Central memory CD8-positive, alpha-beta T cell (primary cell): Measurements from ENCODE around the gene GOLGA6L1.
"Not testable (repeated sequence)": the region's sequence is repeated elsewhere in the genome, so short reads cannot be mapped to it uniquely, and the experiment has no call there.

Experiments used
- ATAC-seq: fragments of 150-1000 bp; cut with Tn5 transposase; replicated peaks from 2 replicates; pipeline ENCODE4 v1.10.0; 2022; ENCODE audit warnings: mild to moderate bottlenecking, moderate FRiP score, moderate number of reproducible peaks; ENCODE audit not compliant: poor library complexity, severe bottlenecking; ENCODE audit errors: extremely low read depth
- DNase-seq, 2 donors: peaks; one replicate each; pipeline ENCODE4 v3.0.0; 2021; ENCODE audit warnings: low spot score in 2 of 2
- H3K27ac Mint-ChIP-seq: one replicate; pipeline ENCODE4 v1.8.0; 2022; ENCODE audit warnings: low read depth, mild to moderate bottlenecking, moderate library complexity, mixed read lengths
- H3K27me3 Mint-ChIP-seq: one replicate; pipeline ENCODE4 v1.8.0; 2022; ENCODE audit warnings: mixed read lengths
- H3K36me3 Mint-ChIP-seq: one replicate; pipeline ENCODE4 v1.8.0; 2022; ENCODE audit warnings: mild to moderate bottlenecking, moderate library complexity, mixed read lengths; ENCODE audit not compliant: insufficient read depth
- H3K4me1 Mint-ChIP-seq: one replicate; pipeline ENCODE4 v1.8.0; 2022; ENCODE audit warnings: mixed read lengths
- H3K4me3 Mint-ChIP-seq: one replicate; pipeline ENCODE4 v1.8.0; 2022; ENCODE audit warnings: mild to moderate bottlenecking, moderate library complexity, mixed read lengths
- H3K9me3 Mint-ChIP-seq: one replicate; pipeline ENCODE4 v1.8.0; 2022; ENCODE audit warnings: mixed read lengths

Gene GOLGA6L1, protein sequence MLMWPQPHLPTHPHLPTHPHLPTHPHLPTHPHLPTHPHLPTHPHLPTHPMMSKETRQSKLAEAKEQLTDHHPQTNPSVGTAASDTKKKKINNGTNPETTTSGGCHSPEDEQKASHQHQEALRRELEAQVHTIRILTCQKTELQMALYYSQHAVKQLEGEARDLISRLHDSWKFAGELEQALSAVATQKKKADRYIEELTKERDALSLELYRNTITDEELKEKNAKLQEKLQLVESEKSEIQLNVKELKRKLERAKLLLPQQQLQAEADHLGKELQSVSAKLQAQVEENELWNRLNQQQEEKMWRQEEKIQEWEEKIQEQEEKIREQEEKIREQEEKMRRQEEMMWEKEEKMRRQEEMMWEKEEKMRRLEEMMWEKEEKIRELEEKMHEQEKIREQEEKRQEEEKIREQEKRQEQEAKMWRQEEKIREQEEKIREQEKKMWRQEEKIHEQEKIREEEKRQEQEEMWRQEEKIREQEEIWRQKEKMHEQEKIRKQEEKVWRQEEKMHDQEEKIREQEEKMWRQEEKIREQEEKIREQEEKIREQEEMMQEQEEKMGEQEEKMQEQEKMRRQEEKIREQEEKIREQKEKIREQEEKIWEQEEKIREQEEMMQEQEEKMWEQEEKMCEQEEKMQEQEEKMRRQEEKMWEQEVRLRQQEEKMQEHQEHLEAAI

DNA sequence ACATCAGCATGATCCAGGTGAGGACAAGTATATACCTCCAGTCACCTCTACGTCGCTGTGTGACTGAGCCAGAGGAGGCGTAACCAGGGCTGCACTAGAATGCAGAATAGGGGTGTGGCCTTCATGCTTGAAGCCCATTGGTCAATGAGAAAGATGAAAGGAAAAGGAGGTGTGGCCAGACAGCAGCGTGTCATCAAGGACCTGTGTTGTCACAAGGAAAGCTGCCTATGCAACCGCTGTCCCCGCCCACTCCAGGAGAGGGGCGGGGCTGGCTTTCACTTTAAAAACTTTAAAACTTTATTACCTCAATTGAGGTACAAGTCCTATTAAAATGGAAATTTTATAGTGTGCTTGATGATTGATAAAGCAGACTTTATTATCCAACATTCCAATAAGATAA, at the start of gene GOLGA6L1:
Gene GOLGA6L1, minus strand, starts transcription at position 101 of the 400 bp plus-strand sequence. Its CDS starts 91 bp downstream, at position 10.
- H3K36me3 Mint-ChIP-seq, ATAC-seq, H3K27me3 Mint-ChIP-seq, H3K4me3 Mint-ChIP-seq, H3K9me3 Mint-ChIP-seq, H3K27ac Mint-ChIP-seq, H3K4me1 Mint-ChIP-seq, DNase-seq: not testable (repeated sequence)

DNA sequence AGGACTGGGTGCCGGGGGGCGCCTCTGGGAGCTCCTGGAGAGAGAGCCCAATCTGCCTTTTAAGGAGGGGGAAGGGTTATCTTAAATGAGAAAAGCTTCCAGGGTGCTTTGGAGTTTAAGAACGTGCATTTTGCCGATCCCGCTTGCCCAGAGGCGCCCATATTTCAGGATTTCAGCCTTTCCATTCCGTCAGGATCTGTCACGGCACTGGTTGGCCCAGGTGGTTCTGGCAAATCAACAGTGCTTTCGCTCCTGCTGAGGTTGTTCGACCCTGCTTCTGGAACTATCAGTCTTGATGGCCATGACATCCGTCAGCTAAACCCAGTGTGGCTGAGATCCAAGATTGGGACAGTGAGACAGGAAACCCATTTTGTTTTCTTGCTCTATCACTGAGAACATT, 44.6 kb upstream of the GOLGA6L1 start:
- H3K27me3 Mint-ChIP-seq, ATAC-seq, H3K4me1 Mint-ChIP-seq, DNase-seq, H3K9me3 Mint-ChIP-seq, H3K27ac Mint-ChIP-seq, H3K4me3 Mint-ChIP-seq, H3K36me3 Mint-ChIP-seq: not testable (repeated sequence)

DNA sequence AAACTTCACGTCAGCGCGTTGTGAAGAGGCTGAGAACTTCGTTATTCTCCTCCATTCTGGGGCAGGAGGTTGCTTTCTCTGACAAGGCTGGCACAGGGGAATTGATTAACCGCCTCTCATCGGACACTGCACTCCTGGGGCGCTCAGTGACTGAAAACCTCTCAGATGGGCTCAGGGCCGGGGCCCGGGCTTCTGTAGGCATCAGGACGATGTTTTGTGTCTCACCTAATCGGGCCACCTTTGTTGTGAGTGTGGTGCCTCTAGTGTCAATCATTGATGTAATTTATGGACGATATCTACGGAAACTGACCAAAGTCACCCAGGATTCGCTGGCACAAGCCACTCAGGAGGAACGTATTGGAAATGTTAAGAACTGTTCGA, 43.9 kb upstream of the GOLGA6L1 start:
- not testable (repeated sequence) for H3K4me3 Mint-ChIP-seq, H3K36me3 Mint-ChIP-seq, ATAC-seq, H3K9me3 Mint-ChIP-seq, DNase-seq, H3K27me3 Mint-ChIP-seq, H3K4me1 Mint-ChIP-seq, H3K27ac Mint-ChIP-seq

DNA sequence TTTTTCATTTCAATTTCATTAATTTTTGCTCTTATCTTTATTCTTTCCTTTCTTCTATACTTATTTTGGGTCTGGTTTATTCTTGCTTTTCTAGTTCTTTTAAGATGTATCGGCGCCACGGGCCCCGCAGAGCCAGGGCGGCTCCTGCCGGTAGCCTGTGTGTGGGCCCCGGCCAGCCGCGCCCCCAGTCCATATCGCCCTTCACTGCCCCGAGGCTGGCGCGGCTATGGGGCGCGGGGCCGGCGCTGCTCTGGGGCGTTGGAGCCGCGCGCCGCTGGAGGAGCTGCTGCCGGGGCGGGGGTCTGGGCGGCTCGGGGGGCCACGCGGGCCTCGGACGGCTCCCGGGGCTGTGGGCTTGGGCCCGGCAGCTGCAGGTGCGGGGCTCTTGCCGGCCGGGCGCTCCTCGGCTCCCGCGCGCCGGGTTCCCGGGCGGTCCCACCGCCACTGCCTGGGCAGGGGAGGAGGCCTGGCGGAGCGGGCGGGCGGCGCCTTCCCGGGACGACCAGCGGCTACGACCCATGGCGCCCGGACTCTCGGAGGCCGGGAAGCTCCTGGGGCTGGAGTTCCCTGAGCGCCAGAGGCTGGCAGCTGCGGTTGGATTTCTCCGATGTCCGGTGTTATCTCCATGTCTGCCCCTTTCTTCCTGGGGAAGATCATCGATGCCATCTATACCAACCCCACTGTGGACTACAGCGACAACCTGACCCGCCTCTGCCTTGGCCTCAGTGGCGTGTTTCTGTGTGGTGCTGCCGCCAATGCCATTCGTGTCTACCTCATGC, 43.3 kb upstream of the GOLGA6L1 start:
- H3K27me3 Mint-ChIP-seq, ATAC-seq, H3K4me1 Mint-ChIP-seq, H3K9me3 Mint-ChIP-seq, H3K27ac Mint-ChIP-seq, H3K36me3 Mint-ChIP-seq, DNase-seq, H3K4me3 Mint-ChIP-seq: not testable (repeated sequence)

DNA sequence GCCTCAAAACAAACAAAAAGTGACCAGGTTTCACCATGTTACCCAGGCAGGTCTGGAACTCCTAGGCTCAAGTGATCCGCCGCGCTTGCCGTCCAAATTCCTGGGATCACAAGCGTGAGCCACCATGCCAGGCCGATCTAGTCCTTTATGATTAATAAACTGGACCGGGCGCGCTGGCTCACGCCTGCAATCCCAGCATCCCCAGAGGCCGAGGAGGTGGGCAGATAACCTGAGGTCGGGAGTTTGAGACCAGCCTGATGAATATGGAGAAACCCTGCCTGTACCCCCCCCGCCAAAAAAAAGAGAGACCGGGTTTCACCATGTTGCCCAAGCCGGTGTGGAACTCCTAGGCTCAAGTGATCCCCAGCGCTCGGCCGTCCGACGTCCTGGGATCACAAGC, 40.1 kb upstream of the GOLGA6L1 start:
- not testable (repeated sequence) for H3K4me1 Mint-ChIP-seq

DNA sequence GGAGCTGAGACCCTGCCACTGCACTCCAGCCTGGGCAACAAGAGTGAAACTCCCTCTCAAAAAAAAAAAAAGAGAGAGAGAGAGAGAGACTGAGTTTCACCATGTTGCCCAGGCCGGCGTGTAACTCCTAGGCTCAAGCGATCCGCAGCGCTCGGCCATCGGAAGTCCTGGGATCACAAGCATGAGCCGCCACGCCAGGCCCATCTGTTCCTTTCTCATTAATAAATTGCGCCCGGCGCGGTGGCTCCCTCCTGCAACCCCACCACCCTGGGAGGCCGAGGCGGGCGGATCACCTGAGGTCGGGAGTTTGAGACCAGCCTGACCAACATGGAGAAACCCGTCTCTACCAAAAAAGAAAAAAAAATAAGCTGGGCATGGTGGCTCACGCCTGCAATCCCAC, 39.0 kb upstream of the GOLGA6L1 start:
- ATAC-seq, DNase-seq, H3K27ac Mint-ChIP-seq: not testable (repeated sequence)

More for the DNA sequence above, 40.1 kb upstream of the GOLGA6L1 start:
- not testable (repeated sequence) for H3K4me3 Mint-ChIP-seq, H3K27me3 Mint-ChIP-seq, DNase-seq, H3K36me3 Mint-ChIP-seq, H3K27ac Mint-ChIP-seq, ATAC-seq, H3K9me3 Mint-ChIP-seq

DNA sequence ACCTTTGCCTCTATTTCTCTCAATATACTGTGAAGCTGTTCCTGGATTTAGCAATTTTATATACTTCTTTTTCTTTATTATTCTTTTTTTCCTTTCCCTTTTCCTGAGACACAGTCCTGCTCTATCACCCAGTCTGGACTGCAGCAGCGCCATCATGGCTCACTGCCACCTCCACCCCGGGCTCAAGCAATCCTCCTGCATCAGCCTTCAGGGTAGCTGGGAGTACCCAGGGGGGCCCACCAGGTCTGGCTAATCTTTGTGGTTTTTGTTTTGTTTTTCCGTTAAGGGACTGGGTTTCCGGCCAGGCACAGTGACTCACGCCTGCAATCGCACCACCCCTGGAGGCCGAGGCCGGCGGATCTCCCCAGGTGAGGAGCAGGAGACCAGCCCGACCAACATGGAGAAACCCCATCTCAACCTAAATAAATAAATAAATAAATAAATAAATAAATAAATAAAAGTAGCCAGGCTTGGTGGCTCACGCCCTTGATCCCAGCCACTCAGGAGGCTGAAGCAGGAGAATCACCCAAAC, 38.1 kb upstream of the GOLGA6L1 start:
- ATAC-seq, H3K27me3 Mint-ChIP-seq, H3K9me3 Mint-ChIP-seq, H3K4me1 Mint-ChIP-seq, H3K36me3 Mint-ChIP-seq, DNase-seq, H3K27ac Mint-ChIP-seq, H3K4me3 Mint-ChIP-seq: not testable (repeated sequence)

More for the DNA sequence above, 39.0 kb upstream of the GOLGA6L1 start:
- H3K9me3 Mint-ChIP-seq, H3K4me1 Mint-ChIP-seq, H3K36me3 Mint-ChIP-seq, H3K4me3 Mint-ChIP-seq, H3K27me3 Mint-ChIP-seq: not testable (repeated sequence)

DNA sequence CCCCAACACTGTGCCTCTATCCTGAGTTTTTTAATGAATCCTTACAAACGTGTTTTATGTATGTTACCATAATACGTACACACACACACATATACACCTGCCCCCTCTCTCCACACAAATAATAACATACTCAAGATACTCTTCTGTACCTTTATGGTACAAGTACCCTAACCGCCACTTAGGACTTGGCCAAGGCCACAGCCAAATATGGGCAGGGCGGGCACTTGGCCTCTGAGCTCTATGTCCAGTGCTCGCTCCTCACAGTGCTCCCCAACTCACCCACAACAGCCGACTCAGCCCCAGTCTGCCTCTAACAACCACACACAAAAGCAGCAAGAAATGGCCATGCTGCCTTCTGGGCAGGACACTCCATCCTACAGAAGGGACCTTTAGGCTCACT, 3.8 kb downstream of the GOLGA6L1 start:
- H3K4me3 Mint-ChIP-seq, DNase-seq, H3K27me3 Mint-ChIP-seq, ATAC-seq, H3K36me3 Mint-ChIP-seq, H3K9me3 Mint-ChIP-seq, H3K4me1 Mint-ChIP-seq, H3K27ac Mint-ChIP-seq: not testable (repeated sequence)

DNA sequence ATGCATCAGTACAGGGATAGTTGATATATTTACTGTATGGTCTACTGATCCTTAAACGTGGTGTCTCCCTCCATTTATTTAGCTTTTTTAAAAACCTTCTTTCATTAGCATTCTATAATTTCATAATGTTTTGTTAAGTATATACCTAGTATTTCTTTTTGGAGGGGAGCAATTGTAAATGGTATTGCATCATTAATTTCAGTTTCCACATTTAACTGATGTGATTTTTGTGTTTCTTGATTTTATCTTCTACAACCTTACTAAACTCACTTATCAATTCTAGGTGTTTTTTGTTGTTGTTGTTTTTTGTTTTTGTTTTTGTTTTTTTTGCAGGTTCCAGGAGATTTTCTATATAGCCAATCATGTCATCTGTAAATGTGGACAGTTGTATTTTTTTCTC, 18.4 kb downstream of the GOLGA6L1 start:
- no peaks in the 10 kb centered on the region for H3K9me3 Mint-ChIP-seq
- H3K36me3 Mint-ChIP-seq: no peaks in the 10 kb centered on the region
- DNase-seq: no peak
- ATAC-seq: no peak
- H3K4me3 Mint-ChIP-seq: no peak overlapping the region
- H3K4me1 Mint-ChIP-seq: no peaks in the 10 kb centered on the region
- H3K27me3 Mint-ChIP-seq: peaks cover 38% of the 10 kb centered on the region
- no peak overlapping the region for H3K27ac Mint-ChIP-seq

DNA sequence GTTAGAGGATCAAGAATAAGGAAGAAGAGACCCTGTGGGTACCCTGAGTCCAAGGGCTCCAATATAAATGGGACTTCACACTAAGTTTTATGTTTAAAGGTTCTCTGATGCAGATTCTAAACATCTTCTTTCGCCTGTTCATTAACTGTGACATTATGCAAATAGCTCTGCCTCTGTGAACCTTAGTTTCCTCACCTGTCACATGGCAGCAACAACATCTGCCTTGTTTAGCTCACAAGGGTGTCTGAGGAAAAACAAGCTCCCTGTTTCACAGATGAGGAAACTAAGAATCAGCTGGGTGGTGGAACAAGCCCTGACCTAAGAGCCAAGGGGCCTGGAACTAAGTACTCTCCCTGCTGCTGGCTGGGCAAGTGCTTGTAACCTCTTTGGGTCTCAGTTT, 40.8 kb downstream of the GOLGA6L1 start:
- Mint-ChIP-seq H3K36me3 (no peaks in the 10 kb centered on the region), H3K4me3 (no peak overlapping the region), H3K4me1 (no peaks in the 10 kb centered on the region), H3K27me3 (peaks cover 33% of the 10 kb centered on the region), H3K27ac (no peak overlapping the region), H3K9me3 (no peaks in the 10 kb centered on the region)
- DNase-seq: no peak
- no peak for ATAC-seq

DNA sequence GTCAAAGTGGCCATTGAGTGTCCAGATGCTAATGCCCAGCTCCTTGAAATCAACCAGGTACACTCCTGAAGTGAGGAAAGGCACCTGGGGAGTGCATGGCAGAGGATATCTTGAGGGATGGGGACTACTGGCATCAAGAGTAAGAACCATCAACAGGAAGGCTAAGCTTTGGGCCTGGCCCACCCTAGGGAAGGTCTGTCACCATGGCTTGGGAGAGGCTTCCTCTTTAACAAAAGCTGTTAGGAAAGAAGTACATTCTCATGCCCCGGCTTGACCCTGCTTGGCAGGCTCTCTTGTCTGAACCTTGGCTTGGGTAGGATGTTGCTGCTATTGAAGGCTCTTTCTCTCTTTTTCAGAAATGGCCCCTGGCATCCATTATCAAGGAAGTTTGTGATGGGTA, 53.5 kb downstream of the GOLGA6L1 start:
- DNase-seq (no peak), ATAC-seq (no peak)
- H3K4me3 Mint-ChIP-seq: no peak overlapping the region
- no peaks in the 10 kb centered on the region for H3K4me1 Mint-ChIP-seq
- no peaks in the 10 kb centered on the region for H3K9me3 Mint-ChIP-seq
- no peaks in the 10 kb centered on the region for H3K36me3 Mint-ChIP-seq
- no peaks in the 10 kb centered on the region for H3K27me3 Mint-ChIP-seq
- H3K27ac Mint-ChIP-seq: no peak overlapping the region

DNA sequence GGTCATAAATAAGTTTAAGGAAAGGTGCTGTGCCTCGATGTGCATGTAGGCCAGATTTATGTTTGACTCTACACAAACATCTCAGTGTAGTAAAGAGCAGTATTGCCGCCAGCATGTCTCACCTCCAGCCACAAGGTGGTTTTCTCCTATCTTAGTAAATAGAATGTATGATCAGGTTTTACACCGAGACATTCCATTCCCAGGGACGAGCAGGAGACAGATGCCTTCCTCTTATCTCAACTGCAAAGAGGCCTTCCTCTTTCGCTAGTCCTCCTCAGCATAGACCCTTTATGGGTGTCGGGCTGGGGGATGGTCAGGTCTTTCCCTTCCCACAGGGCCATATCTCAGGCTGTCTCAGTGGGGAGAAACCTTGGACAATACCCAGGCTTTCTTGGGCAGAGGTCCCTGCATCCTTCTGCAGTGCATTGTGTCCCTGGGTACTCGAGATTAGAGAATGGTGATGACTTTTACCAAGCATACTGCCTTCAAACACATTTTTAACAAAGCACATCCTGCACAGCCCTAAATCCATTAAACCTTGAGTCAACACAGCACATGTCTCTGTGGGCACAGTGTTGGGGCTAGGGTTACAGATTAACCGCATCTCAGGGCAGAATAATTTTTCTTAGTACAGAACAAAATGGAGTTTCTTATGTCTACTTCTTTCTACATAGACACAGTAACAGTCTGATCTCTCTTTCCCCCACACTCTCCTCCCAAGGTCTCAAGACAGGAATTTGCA, 54.5 kb downstream of the GOLGA6L1 start:
- not testable (repeated sequence) for H3K9me3 Mint-ChIP-seq, H3K4me3 Mint-ChIP-seq, H3K4me1 Mint-ChIP-seq, DNase-seq, ATAC-seq, H3K36me3 Mint-ChIP-seq, H3K27me3 Mint-ChIP-seq, H3K27ac Mint-ChIP-seq
